ENCODE measurements around the gene SERP1. TPM values are rescaled to one million over a fixed set of nuclear protein-coding genes. Genes with fewer than 3 reads are reported as not detected.
"Not testable (repeated sequence)": the region's sequence is repeated elsewhere in the genome, so short reads cannot be mapped to it uniquely, and the experiment has no call there.

The SERP1 gene
- total RNA-seq, 2 experiments from 2014 or later, result 97.4 to 182 TPM

DNA sequence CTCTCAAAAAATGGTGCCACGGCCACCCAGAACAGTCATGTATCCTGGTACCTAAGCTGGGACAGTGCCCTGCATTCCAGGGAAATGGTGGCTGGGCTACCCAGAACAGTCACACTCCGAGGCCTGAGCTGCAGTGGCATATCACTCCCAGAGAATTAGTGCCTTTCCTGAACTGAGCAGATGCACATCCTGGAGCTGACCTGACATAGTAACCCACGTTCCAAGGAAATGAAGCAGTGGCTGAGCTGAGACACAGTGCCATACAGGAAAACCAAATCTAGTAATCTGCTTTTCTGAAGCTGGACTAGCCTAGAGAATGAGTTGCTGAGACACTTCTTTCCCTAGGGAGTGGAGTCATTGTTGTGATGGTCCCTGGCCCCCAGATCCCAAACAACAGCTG lies 41.8 kb downstream of the SERP1 start:
- ChIA-PET POLR2A (interaction anchor here (0.5 to 1.6 kb wide), 3 partner anchors 9 to 79 kb away, joined by 3 to 5 read pairs (median 3); no protein-coding TSS in a partner anchor), CTCF (ENCODE audit: unreplicated experiment) (no interaction called here)
- no peaks in the 10 kb centered on the region for H4K20me1 ChIP-seq (ENCODE audit: insufficient read depth, low read length)
- no TSS peak for BruUV-seq (replicated peaks)
- no peaks in the 10 kb centered on the region for H3K9me3 ChIP-seq (ENCODE audit: low read length)
- no peaks in the 10 kb centered on the region for H3K4me1 ChIP-seq (ENCODE audit: insufficient read depth, low read length, poor library complexity, severe bottlenecking)
- no peak for DNase-seq (ENCODE audit: low spot score)
- TF ChIP-seq, protein P1, sequence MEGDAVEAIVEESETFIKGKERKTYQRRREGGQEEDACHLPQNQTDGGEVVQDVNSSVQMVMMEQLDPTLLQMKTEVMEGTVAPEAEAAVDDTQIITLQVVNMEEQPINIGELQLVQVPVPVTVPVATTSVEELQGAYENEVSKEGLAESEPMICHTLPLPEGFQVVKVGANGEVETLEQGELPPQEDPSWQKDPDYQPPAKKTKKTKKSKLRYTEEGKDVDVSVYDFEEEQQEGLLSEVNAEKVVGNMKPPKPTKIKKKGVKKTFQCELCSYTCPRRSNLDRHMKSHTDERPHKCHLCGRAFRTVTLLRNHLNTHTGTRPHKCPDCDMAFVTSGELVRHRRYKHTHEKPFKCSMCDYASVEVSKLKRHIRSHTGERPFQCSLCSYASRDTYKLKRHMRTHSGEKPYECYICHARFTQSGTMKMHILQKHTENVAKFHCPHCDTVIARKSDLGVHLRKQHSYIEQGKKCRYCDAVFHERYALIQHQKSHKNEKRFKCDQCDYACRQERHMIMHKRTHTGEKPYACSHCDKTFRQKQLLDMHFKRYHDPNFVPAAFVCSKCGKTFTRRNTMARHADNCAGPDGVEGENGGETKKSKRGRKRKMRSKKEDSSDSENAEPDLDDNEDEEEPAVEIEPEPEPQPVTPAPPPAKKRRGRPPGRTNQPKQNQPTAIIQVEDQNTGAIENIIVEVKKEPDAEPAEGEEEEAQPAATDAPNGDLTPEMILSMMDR (conservative IDR thresholded peaks at IDR 0.05; ENCODE audit: low read length), result no peak
- no peak for TF ChIP-seq EZH2phosphoT487 (IDR thresholded peaks at IDR 0.05; ENCODE audit: borderline replicate concordance, low read depth, low read length)
- no peak overlapping the region for H3K4me2 ChIP-seq (ENCODE audit: low read length)
- no peaks in the 10 kb centered on the region for H3K9me2 ChIP-seq (ENCODE audit: insufficient read depth, low read length)
- no peak overlapping the region for H2AFZ ChIP-seq (ENCODE audit: low read length)
- H3K4me3 ChIP-seq (ENCODE audit: low read depth, low read length, poor library complexity, severe bottlenecking), result no peak overlapping the region
- H3K79me2 ChIP-seq (ENCODE audit: insufficient read depth, low read depth, low read length), result no peaks in the 10 kb centered on the region
- intact Hi-C loops (cut with micrococcal nuclease; ENCODE audit: unreplicated experiment), result no loop called here
- no peak overlapping the region for H3K27ac ChIP-seq (ENCODE audit: low read depth, low read length, poor library complexity, severe bottlenecking)
- H3K36me3 ChIP-seq (ENCODE audit: insufficient read depth, low read length), result no peaks in the 10 kb centered on the region

DNA sequence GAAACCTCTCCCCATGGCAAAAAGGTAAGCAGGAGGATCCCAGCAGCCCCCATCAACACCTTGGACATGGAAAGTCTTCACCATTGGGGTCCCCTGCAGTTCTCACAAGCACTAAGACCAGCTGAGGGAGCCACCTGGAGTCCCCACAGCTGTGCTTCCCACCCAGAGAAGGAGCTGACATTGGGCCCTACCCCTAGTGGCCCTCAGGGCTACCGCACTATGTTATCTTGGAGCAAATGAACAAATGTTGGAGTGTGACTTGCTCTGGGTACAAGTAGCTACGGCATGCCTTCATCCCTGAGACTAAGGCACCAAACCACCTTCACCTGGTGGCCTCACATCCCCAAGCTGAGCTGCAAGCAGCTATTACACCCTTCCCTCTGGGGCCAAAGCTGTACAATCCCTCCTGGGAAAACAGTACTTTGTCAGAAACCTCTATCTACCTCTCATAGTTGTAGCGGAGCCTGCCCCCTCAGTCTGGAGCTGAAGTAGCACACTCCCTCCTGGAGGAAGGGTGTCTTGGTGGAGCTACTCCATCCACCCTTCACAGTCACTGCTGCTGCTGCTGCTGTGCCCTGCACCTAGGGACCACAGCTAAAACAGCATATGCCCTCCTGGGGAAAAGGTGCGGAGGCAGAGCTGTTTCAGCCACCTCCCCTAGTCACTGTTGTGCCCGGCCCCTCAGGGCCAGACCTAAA lies 42.7 kb downstream of the SERP1 start:
- Histone ChIP-seq H3K36me3 (ENCODE audit: insufficient read depth, low read length) (no peaks in the 10 kb centered on the region), H4K20me1 (ENCODE audit: insufficient read depth, low read length) (no peaks in the 10 kb centered on the region), H3K4me2 (ENCODE audit: low read length) (no peak overlapping the region), H3K9me2 (ENCODE audit: insufficient read depth, low read length) (no peaks in the 10 kb centered on the region), H3K79me2 (ENCODE audit: insufficient read depth, low read depth, low read length) (no peaks in the 10 kb centered on the region), H3K4me3 (ENCODE audit: low read depth, low read length, poor library complexity, severe bottlenecking) (no peak overlapping the region), H3K4me1 (ENCODE audit: insufficient read depth, low read length, poor library complexity, severe bottlenecking) (no peaks in the 10 kb centered on the region), H3K27ac (ENCODE audit: low read depth, low read length, poor library complexity, severe bottlenecking) (no peak overlapping the region), H2AFZ (ENCODE audit: low read length) (no peak overlapping the region), H3K9me3 (ENCODE audit: low read length) (no peaks in the 10 kb centered on the region)
- no peak for TF ChIP-seq EZH2phosphoT487 (IDR thresholded peaks at IDR 0.05; ENCODE audit: borderline replicate concordance, low read depth, low read length)
- TF ChIP-seq, protein P1 (conservative IDR thresholded peaks at IDR 0.05; ENCODE audit: low read length), result no peak
- no TSS peak for BruUV-seq (replicated peaks)
- CTCF ChIA-PET (ENCODE audit: unreplicated experiment), result interaction anchor here (0.5 to 0.6 kb wide), 2 partner anchors 382 to 652 kb away, joined by 3 read pairs; no protein-coding TSS in a partner anchor
- intact Hi-C loops (cut with micrococcal nuclease; ENCODE audit: unreplicated experiment), result no loop called here
- POLR2A ChIA-PET, result interaction anchor here (0.5 to 1.6 kb wide), 3 partner anchors 8 to 13 kb away, joined by 3 to 5 read pairs (median 3); no protein-coding TSS in a partner anchor
- no peak for DNase-seq (ENCODE audit: low spot score)

DNA sequence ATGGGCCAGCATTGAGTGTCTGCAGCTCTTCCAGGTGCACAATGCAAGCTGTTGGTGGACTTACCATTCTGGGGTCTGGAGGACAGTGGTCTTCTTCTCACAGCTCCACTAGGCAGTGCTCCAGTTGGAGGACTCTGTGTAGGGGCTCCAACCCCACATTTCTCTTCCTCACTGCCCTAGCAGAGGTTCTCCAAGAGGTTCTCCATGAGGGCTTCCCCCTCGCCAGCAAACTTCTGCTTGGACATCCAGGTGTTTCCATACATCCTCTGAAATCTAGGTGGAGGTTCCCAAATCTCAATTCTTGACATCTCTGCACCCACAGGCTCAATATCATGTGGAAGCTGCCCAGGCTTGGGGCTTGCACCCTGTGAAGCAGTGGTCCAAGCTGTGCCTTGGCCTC lies 45.3 kb downstream of the SERP1 start:
- H3K9me3 ChIP-seq (ENCODE audit: low read length); H3K4me3 ChIP-seq (ENCODE audit: low read depth, low read length, poor library complexity, severe bottlenecking); H3K79me2 ChIP-seq (ENCODE audit: insufficient read depth, low read depth, low read length); BruUV-seq (replicated peaks); H3K36me3 ChIP-seq (ENCODE audit: insufficient read depth, low read length); H2AFZ ChIP-seq (ENCODE audit: low read length); POLR2A ChIA-PET; H3K4me2 ChIP-seq (ENCODE audit: low read length); DNase-seq (ENCODE audit: low spot score); H3K9me2 ChIP-seq (ENCODE audit: insufficient read depth, low read length); H3K27ac ChIP-seq (ENCODE audit: low read depth, low read length, poor library complexity, severe bottlenecking); H4K20me1 ChIP-seq (ENCODE audit: insufficient read depth, low read length); intact Hi-C loops (cut with micrococcal nuclease; ENCODE audit: unreplicated experiment); CTCF ChIA-PET (ENCODE audit: unreplicated experiment); H3K4me1 ChIP-seq (ENCODE audit: insufficient read depth, low read length, poor library complexity, severe bottlenecking): not testable (repeated sequence)
